GM21717 (cell line): ENCODE results near the gene RANBP17.
"Not testable (repeated sequence)": the region's sequence is repeated elsewhere in the genome, so short reads cannot be mapped to it uniquely, and the experiment has no call there.

Source experiments
- ATAC-seq: cut with Tn5 transposase; IDR thresholded peaks from one replicate; pipeline ENCODE4 v1.9.1; 2021; ENCODE audit warnings: mild to moderate bottlenecking, moderate library complexity; ENCODE audit not compliant: unreplicated experiment

The RANBP17 gene

GRCh38 chr5:171143926-171144325 lies 282.1 kb downstream of the RANBP17 start:
- no peak for ATAC-seq

GRCh38 chr5:171149333-171149732 lies 287.5 kb downstream of the RANBP17 start:
- peak; percentile 87 for ATAC-seq

- no peak for ATAC-seq
These were observed 288.0 kb downstream of the RANBP17 start for GRCh38 chr5:171149772-171150171.

GRCh38 chr5:171152382-171152781 lies 290.6 kb downstream of the RANBP17 start:
- no peak for ATAC-seq

- no peak for ATAC-seq
These were observed 293.8 kb downstream of the RANBP17 start for GRCh38 chr5:171155621-171156020.

GRCh38 chr5:171157276-171157675 lies 295.5 kb downstream of the RANBP17 start:
- ATAC-seq = no peak

- ATAC-seq = no peak
These were observed 296.0 kb downstream of the RANBP17 start for GRCh38 chr5:171157775-171158174.

- no peak for ATAC-seq
These were observed 296.8 kb downstream of the RANBP17 start for GRCh38 chr5:171158581-171158980.

- no peak for ATAC-seq
These were observed 300.3 kb downstream of the RANBP17 start for GRCh38 chr5:171162165-171162564.

- ATAC-seq = no peak
These were observed 300.8 kb downstream of the RANBP17 start for GRCh38 chr5:171162596-171162995.

GRCh38 chr5:171166766-171167165 lies 304.9 kb downstream of the RANBP17 start:
- no peak for ATAC-seq

GRCh38 chr5:171168171-171168570 lies 306.4 kb downstream of the RANBP17 start:
- ATAC-seq = no peak

GRCh38 chr5:171174960-171175359 lies 313.1 kb downstream of the RANBP17 start:
- not testable (repeated sequence) for ATAC-seq

- ATAC-seq = no peak
These were observed 313.9 kb downstream of the RANBP17 start for GRCh38 chr5:171175746-171176145.

- not testable (repeated sequence) for ATAC-seq
These were observed 316.4 kb downstream of the RANBP17 start for GRCh38 chr5:171178190-171178589.

GRCh38 chr5:171188016-171188415 lies 326.2 kb downstream of the RANBP17 start:
- no peak for ATAC-seq

- no peak for ATAC-seq
These were observed 327.6 kb downstream of the RANBP17 start for GRCh38 chr5:171189442-171189841.

GRCh38 chr5:171192111-171192510 lies 330.3 kb downstream of the RANBP17 start:
- no peak for ATAC-seq

- no peak for ATAC-seq
These were observed 339.5 kb downstream of the RANBP17 start for GRCh38 chr5:171201310-171201709.

GRCh38 chr5:171205375-171205774 lies 343.6 kb downstream of the RANBP17 start:
- no peak for ATAC-seq

GRCh38 chr5:171207256-171207847 lies 345.5 kb downstream of the RANBP17 start:
- ATAC-seq = no peak

- ATAC-seq = no peak
These were observed 360.1 kb downstream of the RANBP17 start for GRCh38 chr5:171221916-171222315.

GRCh38 chr5:171223927-171224326 lies 362.1 kb downstream of the RANBP17 start:
- no peak for ATAC-seq
